Esophagus squamous epithelium (tissue), 5 donors: Measurements from ENCODE around the gene SOS1. TPM values are rescaled to one million over a fixed set of nuclear protein-coding genes. Genes with fewer than 3 reads are reported as not detected.

Experiments
- DNase-seq: peaks from one replicate; lab custom pipeline; 2025; lab: John Stamatoyannopoulos, UW
- H3K27ac ChIP-seq, 4 donors: fragments of 200-600 bp; sonication (generic); one replicate each; pipeline ENCODE4 v1.5.1; 2016 to 2019; ENCODE audit warnings: mild to moderate bottlenecking in 1 of 4
- H3K27me3 ChIP-seq, 4 donors: fragments of 200-600 bp; sonication (generic); 1 replicate in 3 of 4; 2 replicates in 1 of 4; pipeline versions ENCODE4 v1.5.1 to v1.6.0; 2017 to 2021; ENCODE audit warnings: antibody characterized with exemption in 1 of 4
- H3K36me3 ChIP-seq, 3 donors: fragments of 200-600 bp; sonication (generic); one replicate each; pipeline ENCODE4 v1.5.1; 2016 to 2019
- H3K4me1 ChIP-seq, 3 donors: fragments of 200-600 bp; sonication (generic); one replicate each; pipeline ENCODE4 v1.5.1; 2017 to 2019
- H3K4me3 ChIP-seq, 4 donors: fragments of 200-600 bp; sonication (generic); 1 replicate in 3 of 4; 2 replicates in 1 of 4; pipeline ENCODE4 v1.5.1; 2016 to 2019; ENCODE audit warnings: mild to moderate bottlenecking in 2 of 4, moderate library complexity in 1 of 4
- H3K9me3 ChIP-seq, 3 donors: fragments of 200-600 bp; sonication (generic); one replicate each; pipeline ENCODE4 v1.5.1; 2016 to 2019
- POLR2A ChIP-seq, 4 donors: fragments of 450-650 bp; IDR thresholded peaks; one replicate each; pipeline ENCODE4 v1.6.1; 2017; ENCODE audit warnings: antibody characterized with exemption in 4 of 4, mild to moderate bottlenecking in 4 of 4, moderate library complexity in 3 of 4
- WGBS, 2 donors: methylation state at CpG; one replicate each; pipeline ENCODE4 v1.1.5; 2018; 5-methylcytosine and 5-hydroxymethylcytosine counted together
- intact Hi-C: fragments of 100-400 bp; cut with DNase I; formaldehyde crosslinking; loops from one replicate; pipeline ENCODE4 v1.15.0; 2022
- total RNA-seq, 4 donors: library from RNA; depleted of rRNA; stranded (reverse); fragments of >200 nt; gene quantifications; one replicate each; pipeline ENCODE4 v1.1.0, GENCODE V29; 2016
- TF ChIP-seq, protein P1 (sequence below), 6 experiments: fragments of 450-650 bp in 4 of 6; fragments of 200-600 bp in 2 of 6; sonication (generic) in 2 of 6; IDR thresholded peaks; one replicate each; pipeline ENCODE4 v1.5.1; 2016 to 2019; ENCODE audit warnings: antibody characterized with exemption in 6 of 6, mild to moderate bottlenecking in 4 of 6, moderate library complexity in 4 of 6
- donor health status: DM: yes; HTN: yes; CAD: no.

SOS1 gene
- total RNA-seq, 4 donors from 2014 or later = 15.1 to 48.2 (median 27.8) TPM

DNA sequence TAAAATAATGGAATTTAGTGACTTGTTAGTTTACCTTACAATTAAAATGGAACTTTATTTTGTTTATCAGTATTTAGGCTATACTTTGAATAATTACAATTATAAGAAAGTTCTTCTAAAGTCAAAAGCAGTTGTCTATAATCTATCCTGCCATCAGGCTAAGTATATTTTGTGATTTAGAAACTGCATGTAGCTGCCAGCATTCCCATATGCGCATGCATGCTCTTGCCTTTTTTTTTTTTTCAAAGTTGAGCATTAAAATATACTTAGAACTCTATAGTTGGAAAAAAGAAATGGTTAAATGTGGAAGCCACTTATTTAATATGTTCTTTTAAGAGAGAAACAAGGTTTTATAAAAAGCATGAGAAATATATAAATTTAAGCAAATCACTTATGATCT is 132.1 kb downstream of the SOS1 start:
- no peak overlapping the region for H3K27ac ChIP-seq
- H3K4me1 ChIP-seq = no peaks in the 10 kb centered on the region
- DNase-seq = no peak
- TF ChIP-seq POLR2A (IDR thresholded peaks at IDR 0.05) = no peak
- TF ChIP-seq, protein P1, sequence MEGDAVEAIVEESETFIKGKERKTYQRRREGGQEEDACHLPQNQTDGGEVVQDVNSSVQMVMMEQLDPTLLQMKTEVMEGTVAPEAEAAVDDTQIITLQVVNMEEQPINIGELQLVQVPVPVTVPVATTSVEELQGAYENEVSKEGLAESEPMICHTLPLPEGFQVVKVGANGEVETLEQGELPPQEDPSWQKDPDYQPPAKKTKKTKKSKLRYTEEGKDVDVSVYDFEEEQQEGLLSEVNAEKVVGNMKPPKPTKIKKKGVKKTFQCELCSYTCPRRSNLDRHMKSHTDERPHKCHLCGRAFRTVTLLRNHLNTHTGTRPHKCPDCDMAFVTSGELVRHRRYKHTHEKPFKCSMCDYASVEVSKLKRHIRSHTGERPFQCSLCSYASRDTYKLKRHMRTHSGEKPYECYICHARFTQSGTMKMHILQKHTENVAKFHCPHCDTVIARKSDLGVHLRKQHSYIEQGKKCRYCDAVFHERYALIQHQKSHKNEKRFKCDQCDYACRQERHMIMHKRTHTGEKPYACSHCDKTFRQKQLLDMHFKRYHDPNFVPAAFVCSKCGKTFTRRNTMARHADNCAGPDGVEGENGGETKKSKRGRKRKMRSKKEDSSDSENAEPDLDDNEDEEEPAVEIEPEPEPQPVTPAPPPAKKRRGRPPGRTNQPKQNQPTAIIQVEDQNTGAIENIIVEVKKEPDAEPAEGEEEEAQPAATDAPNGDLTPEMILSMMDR (IDR thresholded peaks at IDR 0.05) = no peak
- peaks cover 0 to 91% (median 12%) of the 10 kb centered on the region in 3 donors for H3K36me3 ChIP-seq
- H3K4me3 ChIP-seq = no peak overlapping the region
- WGBS, 2 donors = 96 to 100% methylated on average over 1 of the region's 1 CpG
- no peaks in the 10 kb centered on the region for H3K27me3 ChIP-seq
- no peaks in the 10 kb centered on the region for H3K9me3 ChIP-seq
- intact Hi-C loops = no loop called here

DNA sequence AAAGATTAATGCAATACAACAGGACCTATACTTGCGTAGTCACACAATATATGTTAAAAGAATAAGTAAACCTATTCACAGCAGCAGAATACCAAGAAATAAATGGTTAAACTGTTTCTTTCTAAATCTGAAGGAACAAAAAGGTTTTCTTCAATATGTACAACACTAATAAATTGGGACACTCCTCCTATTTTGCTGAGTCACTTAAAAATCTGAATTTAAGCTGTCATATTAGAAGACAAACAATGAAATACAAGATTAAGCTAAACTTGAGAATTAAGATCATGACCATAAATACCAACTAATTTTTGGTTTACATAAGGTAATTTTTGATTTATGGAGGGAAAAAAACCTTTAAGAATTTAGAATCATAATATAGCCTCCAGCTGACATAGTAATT is 138.4 kb downstream of the SOS1 start:
- intact Hi-C loops = no loop called here
- WGBS, 2 donors = 93 to 96% methylated on average over 1 of the region's 1 CpG
- no peak overlapping the region for H3K4me3 ChIP-seq
- no peaks in the 10 kb centered on the region for H3K27me3 ChIP-seq
- no peak for DNase-seq
- peaks cover 0 to 43% (median 12%) of the 10 kb centered on the region in 3 donors for H3K36me3 ChIP-seq
- H3K4me1 ChIP-seq = no peaks in the 10 kb centered on the region
- TF ChIP-seq, protein P1 (IDR thresholded peaks at IDR 0.05) = no peak
- TF ChIP-seq POLR2A (IDR thresholded peaks at IDR 0.05) = no peak
- no peak overlapping the region for H3K27ac ChIP-seq
- no peaks in the 10 kb centered on the region for H3K9me3 ChIP-seq

DNA sequence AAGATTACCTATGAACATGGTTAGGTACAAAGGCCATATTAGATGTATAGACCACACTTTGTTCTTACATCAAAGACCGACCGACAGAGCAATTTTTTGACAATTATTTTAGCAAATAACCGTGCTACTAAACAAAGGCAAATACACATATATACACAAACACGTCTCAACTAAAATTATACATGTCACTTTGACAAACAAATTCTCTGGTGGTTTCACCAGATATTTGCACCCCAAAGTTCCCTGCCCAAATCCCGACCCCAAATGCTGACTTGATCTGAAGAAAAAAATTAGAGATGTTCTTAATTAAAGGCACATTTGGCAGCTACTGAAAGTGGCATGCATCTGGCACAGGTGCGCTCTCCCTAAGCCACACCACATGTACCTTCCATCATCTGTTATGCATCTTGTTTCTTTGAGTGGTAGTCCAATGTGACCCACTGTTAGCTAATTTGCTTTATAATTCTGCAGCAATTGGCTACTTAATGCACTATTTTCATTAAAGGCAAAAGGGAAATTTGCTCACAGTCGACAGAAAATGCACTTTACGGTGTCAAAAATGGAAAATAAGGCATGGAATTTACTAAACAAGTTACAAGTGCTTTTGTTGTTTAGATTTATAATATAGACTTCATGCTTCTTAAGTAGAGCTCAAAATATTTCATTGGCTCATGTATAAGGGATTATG is 139.0 kb downstream of the SOS1 start:
- 86 to 89% methylated on average over 8 of the region's 8 CpGs for WGBS, 2 donors
- Histone ChIP-seq H3K4me1 (no peaks in the 10 kb centered on the region), H3K27ac (no peak overlapping the region), H3K27me3 (no peaks in the 10 kb centered on the region), H3K4me3 (no peak overlapping the region), H3K36me3 (peaks cover 0 to 36% (median 12%) of the 10 kb centered on the region in 3 donors), H3K9me3 (no peaks in the 10 kb centered on the region)
- TF ChIP-seq, protein P1 (IDR thresholded peaks at IDR 0.05) = no peak
- TF ChIP-seq POLR2A (IDR thresholded peaks at IDR 0.05) = no peak
- intact Hi-C loops = no loop called here
- DNase-seq = no peak

DNA sequence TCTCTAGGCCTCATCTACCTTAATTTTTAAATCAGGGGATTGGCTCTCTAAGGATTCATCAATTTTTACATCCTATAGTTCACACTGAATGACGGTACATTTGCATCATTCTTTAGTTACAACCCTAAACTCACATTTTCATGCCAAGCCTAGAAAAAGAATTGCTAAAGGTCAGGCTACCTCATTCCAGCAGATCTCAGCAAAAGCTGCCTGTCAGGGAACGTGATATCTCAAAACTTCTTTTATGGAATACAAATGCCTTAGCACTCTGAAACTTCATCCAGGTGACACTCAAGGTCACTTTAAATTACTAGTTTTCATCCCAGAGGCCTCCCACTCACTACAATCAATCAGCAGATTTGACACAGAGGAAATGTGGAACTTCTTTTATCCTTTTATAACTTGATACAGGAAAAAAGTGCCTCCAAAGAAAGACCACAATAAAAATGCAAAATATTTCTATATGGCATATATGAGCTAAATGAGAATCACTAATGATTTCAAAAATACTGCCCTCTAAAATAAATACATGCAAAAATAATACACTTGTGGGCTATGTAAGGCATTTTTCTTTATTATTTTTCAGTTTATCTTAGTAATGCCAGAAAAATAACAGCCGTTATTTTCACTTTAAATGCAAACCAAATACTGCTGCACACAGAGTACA is 139.7 kb downstream of the SOS1 start:
- Histone ChIP-seq H3K4me1 (no peaks in the 10 kb centered on the region), H3K27ac (no peak overlapping the region), H3K36me3 (peaks cover 0 to 29% (median 12%) of the 10 kb centered on the region in 3 donors), H3K4me3 (no peak overlapping the region), H3K27me3 (no peaks in the 10 kb centered on the region), H3K9me3 (no peaks in the 10 kb centered on the region)
- TF ChIP-seq, protein P1 (IDR thresholded peaks at IDR 0.05) = no peak
- DNase-seq = no peak
- 88 to 92% methylated on average over 3 of the region's 3 CpGs for WGBS, 2 donors
- intact Hi-C loops = no loop called here

DNA sequence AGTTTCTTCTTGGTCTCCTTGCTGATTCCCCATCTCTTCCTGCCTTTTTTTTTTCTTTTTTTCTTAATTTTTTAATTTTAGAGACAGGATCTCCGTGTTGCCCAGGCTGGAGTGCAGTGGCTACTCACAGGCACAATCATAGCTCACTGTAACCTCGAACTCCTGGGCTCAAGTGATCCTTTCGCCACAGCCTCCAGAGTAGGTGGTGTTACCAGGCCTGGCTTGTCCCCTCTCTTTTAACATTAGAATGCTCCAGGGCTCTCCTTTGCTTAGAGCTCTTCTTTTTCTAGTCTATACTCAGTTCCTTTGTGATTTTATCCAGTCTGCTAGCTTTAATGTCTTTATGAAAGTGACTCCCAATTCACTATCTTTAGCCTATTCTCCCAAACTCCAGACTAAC is 141.9 kb downstream of the SOS1 start:
- TF ChIP-seq, protein P1 (IDR thresholded peaks at IDR 0.05) = no peak
- TF ChIP-seq POLR2A (IDR thresholded peaks at IDR 0.05) = no peak

More for the DNA sequence above, 141.9 kb downstream of the SOS1 start:
- intact Hi-C loops = no loop called here
- 88 to 93% methylated on average over 3 of the region's 3 CpGs for WGBS, 2 donors
- Histone ChIP-seq H3K4me1 (no peaks in the 10 kb centered on the region), H3K27ac (no peak overlapping the region), H3K36me3 (peaks cover 0 to 9% (median 0%) of the 10 kb centered on the region in 3 donors), H3K27me3 (no peaks in the 10 kb centered on the region), H3K4me3 (no peak overlapping the region), H3K9me3 (no peaks in the 10 kb centered on the region)
- no peak for DNase-seq
